ENCODE results near the gene KIF4A.
"Not testable (repeated sequence)": the region's sequence is repeated elsewhere in the genome, so short reads cannot be mapped to it uniquely, and the experiment has no call there.

The KIF4A gene

GRCh38 chrX:70281951-70282350, 8.0 kb upstream of the KIF4A start, which contains the start of gene RAB41:
Gene RAB41, plus strand, starts transcription at chrX:70282172. Its CDS starts 46 bp downstream, at chrX:70282218.
- DNase-seq (ENCODE audit: low spot score) = no peak

- no peak for DNase-seq (ENCODE audit: low spot score)
These were observed 624 bp upstream of the KIF4A start for GRCh38 chrX:70289168-70289792.

GRCh38 chrX:70292788-70293187, 2.9 kb downstream of the KIF4A start:
- DNase-seq (ENCODE audit: low spot score) = no peak

GRCh38 chrX:70293621-70294020, 3.7 kb downstream of the KIF4A start:
- no peak for DNase-seq (ENCODE audit: low spot score)

GRCh38 chrX:70301716-70302115, 11.8 kb downstream of the KIF4A start:
- no peak for DNase-seq (ENCODE audit: low spot score)

- DNase-seq (ENCODE audit: low spot score) = no peak
These were observed 23.6 kb downstream of the KIF4A start for GRCh38 chrX:70313503-70313902.

GRCh38 chrX:70322784-70323183, 32.9 kb downstream of the KIF4A start:
- no peak for DNase-seq (ENCODE audit: low spot score)

GRCh38 chrX:70323628-70324027, 33.7 kb downstream of the KIF4A start:
- DNase-seq (ENCODE audit: low spot score) = not testable (repeated sequence)

GRCh38 chrX:70324326-70324725, 34.4 kb downstream of the KIF4A start:
- no peak for DNase-seq (ENCODE audit: low spot score)

- DNase-seq (ENCODE audit: low spot score) = no peak
These were observed 41.3 kb downstream of the KIF4A start for GRCh38 chrX:70331161-70331560.

- no peak for DNase-seq (ENCODE audit: low spot score)
These were observed 42.7 kb downstream of the KIF4A start for GRCh38 chrX:70332600-70332999.

GRCh38 chrX:70336767-70337166, 46.9 kb downstream of the KIF4A start:
- no peak for DNase-seq (ENCODE audit: low spot score)

- no peak for DNase-seq (ENCODE audit: low spot score)
These were observed 48.4 kb downstream of the KIF4A start for GRCh38 chrX:70338290-70338689.

- no peak for DNase-seq (ENCODE audit: low spot score)
These were observed 53.5 kb downstream of the KIF4A start for GRCh38 chrX:70343435-70343834.

- DNase-seq (ENCODE audit: low spot score) = no peak
These were observed 56.6 kb downstream of the KIF4A start for GRCh38 chrX:70346418-70347070.

- not testable (repeated sequence) for DNase-seq (ENCODE audit: low spot score)
These were observed 58.9 kb downstream of the KIF4A start for GRCh38 chrX:70348825-70349224.

- DNase-seq (ENCODE audit: low spot score) = not testable (repeated sequence)
These were observed 59.6 kb downstream of the KIF4A start for GRCh38 chrX:70349367-70350125.

GRCh38 chrX:70352496-70352895, 62.6 kb downstream of the KIF4A start:
- DNase-seq (ENCODE audit: low spot score) = no peak

GRCh38 chrX:70353514-70353913, 63.6 kb downstream of the KIF4A start:
- no peak for DNase-seq (ENCODE audit: low spot score)

GRCh38 chrX:70354716-70355115, 64.8 kb downstream of the KIF4A start:
- no peak for DNase-seq (ENCODE audit: low spot score)

GRCh38 chrX:70359458-70359857, 69.6 kb downstream of the KIF4A start:
- DNase-seq (ENCODE audit: low spot score) = no peak

- DNase-seq (ENCODE audit: low spot score) = no peak
These were observed 70.5 kb downstream of the KIF4A start for GRCh38 chrX:70360366-70360765.

GRCh38 chrX:70368731-70369130, 78.8 kb downstream of the KIF4A start:
- not testable (repeated sequence) for DNase-seq (ENCODE audit: low spot score)

All from NAMALWA (cell line).